Hepatocyte (in vitro differentiated cells): Measurements from ENCODE around the gene ADAM17. TPM values are rescaled to one million over a fixed set of nuclear protein-coding genes. Genes with fewer than 3 reads are reported as not detected.

Experiments used
- DNase-seq: peaks from one replicate; pipeline ENCODE4 v3.0.0-alpha.2; 2016; ENCODE audit warnings: low spot score
- H2AFZ ChIP-seq: fragments of 200-600 bp; sonication (generic); 2 replicates; pipeline ENCODE4 v1.6.0; 2016; ENCODE audit warnings: antibody characterized with exemption, mild to moderate bottlenecking
- H3K27ac ChIP-seq: fragments of 200-600 bp; sonication (generic); 2 replicates; pipeline ENCODE4 v1.5.1; 2016; ENCODE audit warnings: mild to moderate bottlenecking
- H3K27me3 ChIP-seq: fragments of 200-600 bp; sonication (generic); 2 replicates; pipeline ENCODE4 v1.6.1; 2016
- H3K36me3 ChIP-seq: fragments of 200-600 bp; sonication (generic); replicated peaks from 2 replicates; pipeline ENCODE4 v1.5.1; 2016; ENCODE audit warnings: low read depth; ENCODE audit not compliant: insufficient read depth
- H3K4me1 ChIP-seq: fragments of 200-600 bp; sonication (generic); 2 replicates; pipeline ENCODE4 v1.5.1; 2016; ENCODE audit warnings: mild to moderate bottlenecking, moderate library complexity; ENCODE audit not compliant: insufficient read depth
- H3K4me2 ChIP-seq: fragments of 200-600 bp; sonication (generic); 2 replicates; pipeline ENCODE4 v1.6.0; 2016
- H3K4me3 ChIP-seq: fragments of 200-600 bp; sonication (generic); 2 replicates; pipeline ENCODE4 v1.5.1; 2016; ENCODE audit warnings: mild to moderate bottlenecking
- H3K79me2 ChIP-seq: fragments of 200-600 bp; sonication (generic); 2 replicates; pipeline ENCODE4 v1.6.0; 2017; ENCODE audit warnings: mild to moderate bottlenecking
- H3K9me2 ChIP-seq: fragments of 200-600 bp; sonication (generic); replicated peaks from 2 replicates; pipeline ENCODE4 v1.6.0; 2017; ENCODE audit warnings: mild to moderate bottlenecking; ENCODE audit not compliant: insufficient read depth
- H3K9me3 ChIP-seq: fragments of 200-600 bp; sonication (generic); 2 replicates; pipeline ENCODE4 v1.5.1; 2016; ENCODE audit warnings: low read depth, mild to moderate bottlenecking
- H4K20me1 ChIP-seq: fragments of 200-600 bp; sonication (generic); 2 replicates; pipeline ENCODE4 v1.6.0; 2016; ENCODE audit warnings: mild to moderate bottlenecking; ENCODE audit not compliant: insufficient read depth, poor library complexity, severe bottlenecking
- EZH2 ChIP-seq: fragments of 200-600 bp; sonication (generic); IDR thresholded peaks from 2 replicates; pipeline ENCODE4 v1.6.1; 2016; ENCODE audit warnings: antibody characterized with exemption, mild to moderate bottlenecking, borderline replicate concordance
- EZH2phosphoT487 ChIP-seq: fragments of 200-600 bp; sonication (generic); IDR thresholded peaks from one replicate; pipeline ENCODE4 v1.6.1; 2018; ENCODE audit warnings: antibody characterized with exemption, mild to moderate bottlenecking, low read depth, moderate library complexity; ENCODE audit not compliant: unreplicated experiment, severe bottlenecking
- WGBS: methylation state at CpG from one replicate; pipeline ENCODE4 v1.1.6; 2016; ENCODE audit warnings: low lambda C conversion rate; ENCODE audit errors: missing lambda C conversion rate; 5-methylcytosine and 5-hydroxymethylcytosine counted together
- polyA plus RNA-seq: library from polyadenylated mRNA; unstranded; fragments of >200 nt; fragmentation: Nextera tagmentation; extraction: Ambion mirVana; gene quantifications from 2 replicates; pipeline ENCODE4 v1.2.1, GENCODE V29; 2016
- total RNA-seq: library from RNA; depleted of rRNA; stranded (reverse); fragments of >200 nt; gene quantifications from 2 replicates; pipeline ENCODE4 v1.2.3, GENCODE V29; 2014
- TF ChIP-seq, protein P1 (sequence below): fragments of 200-600 bp; sonication (generic); IDR thresholded peaks from 2 replicates; pipeline ENCODE4 v1.5.1; 2016; ENCODE audit warnings: antibody characterized with exemption, mild to moderate bottlenecking; ENCODE audit not compliant: poor library complexity

The ADAM17 gene
- total and polyA plus RNA-seq, 2 experiments from 2014 or later, result 20.5 to 30.2 TPM

GRCh38 chr2:9560628-9561027, 5.0 kb upstream of the ADAM17 start:
- no peak overlapping the region for H3K27ac ChIP-seq
- no peaks in the 10 kb centered on the region for H3K27me3 ChIP-seq
- H3K9me3 ChIP-seq, result no peaks in the 10 kb centered on the region
- H3K4me2 ChIP-seq, result no peak overlapping the region
- no peaks in the 10 kb centered on the region for H3K9me2 ChIP-seq
- 61% methylated on average over 2 of the region's 2 CpGs for WGBS
- H3K4me1 ChIP-seq, result peaks cover under 1% of the 10 kb centered on the region
- H3K36me3 ChIP-seq, result no peaks in the 10 kb centered on the region
- TF ChIP-seq EZH2, result no peak
- TF ChIP-seq, protein P1, sequence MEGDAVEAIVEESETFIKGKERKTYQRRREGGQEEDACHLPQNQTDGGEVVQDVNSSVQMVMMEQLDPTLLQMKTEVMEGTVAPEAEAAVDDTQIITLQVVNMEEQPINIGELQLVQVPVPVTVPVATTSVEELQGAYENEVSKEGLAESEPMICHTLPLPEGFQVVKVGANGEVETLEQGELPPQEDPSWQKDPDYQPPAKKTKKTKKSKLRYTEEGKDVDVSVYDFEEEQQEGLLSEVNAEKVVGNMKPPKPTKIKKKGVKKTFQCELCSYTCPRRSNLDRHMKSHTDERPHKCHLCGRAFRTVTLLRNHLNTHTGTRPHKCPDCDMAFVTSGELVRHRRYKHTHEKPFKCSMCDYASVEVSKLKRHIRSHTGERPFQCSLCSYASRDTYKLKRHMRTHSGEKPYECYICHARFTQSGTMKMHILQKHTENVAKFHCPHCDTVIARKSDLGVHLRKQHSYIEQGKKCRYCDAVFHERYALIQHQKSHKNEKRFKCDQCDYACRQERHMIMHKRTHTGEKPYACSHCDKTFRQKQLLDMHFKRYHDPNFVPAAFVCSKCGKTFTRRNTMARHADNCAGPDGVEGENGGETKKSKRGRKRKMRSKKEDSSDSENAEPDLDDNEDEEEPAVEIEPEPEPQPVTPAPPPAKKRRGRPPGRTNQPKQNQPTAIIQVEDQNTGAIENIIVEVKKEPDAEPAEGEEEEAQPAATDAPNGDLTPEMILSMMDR, result no peak
- no peak for TF ChIP-seq EZH2phosphoT487
- no peak for DNase-seq
- no peaks in the 10 kb centered on the region for H4K20me1 ChIP-seq
- H3K79me2 ChIP-seq, result peaks cover 17% of the 10 kb centered on the region
- H2AFZ ChIP-seq, result no peak overlapping the region
- H3K4me3 ChIP-seq, result no peak overlapping the region

DNA sequence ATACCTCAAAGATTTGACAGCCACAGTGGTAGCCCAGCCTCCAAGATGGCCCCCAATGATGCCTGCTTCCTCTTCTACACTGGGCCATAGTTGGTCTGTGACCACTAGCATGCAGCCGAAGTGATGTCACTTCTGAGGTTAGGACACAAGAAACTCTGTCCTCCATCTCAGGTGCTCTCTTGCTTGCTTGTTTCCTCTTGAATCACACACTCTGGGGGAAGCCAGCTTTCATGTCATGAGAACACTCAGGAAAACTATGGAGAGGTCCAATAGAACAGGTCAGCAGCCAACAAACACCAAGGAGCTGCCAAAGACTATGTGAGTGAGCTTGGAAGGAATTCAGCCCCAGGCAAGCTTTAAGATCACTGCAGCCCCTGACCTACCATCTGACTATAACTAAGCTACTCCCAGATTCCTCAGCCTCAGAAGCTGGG, 3.3 kb upstream of the ADAM17 start:
- DNase-seq, result peak; percentile 23
- H3K79me2 ChIP-seq, result peaks cover 24% of the 10 kb centered on the region
- H3K9me3 ChIP-seq, result no peaks in the 10 kb centered on the region
- no peak overlapping the region for H3K4me3 ChIP-seq
- H3K27ac ChIP-seq, result no peak overlapping the region
- no peak overlapping the region for H3K4me2 ChIP-seq
- 96% methylated on average over 1 of the region's 1 CpG for WGBS
- no peaks in the 10 kb centered on the region for H3K9me2 ChIP-seq
- peaks cover 6% of the 10 kb centered on the region for H3K4me1 ChIP-seq
- H3K36me3 ChIP-seq, result no peaks in the 10 kb centered on the region
- no peaks in the 10 kb centered on the region for H3K27me3 ChIP-seq
- TF ChIP-seq, protein P1, result no peak
- TF ChIP-seq EZH2 (no peak), EZH2phosphoT487 (no peak)
- no peak overlapping the region for H2AFZ ChIP-seq
- H4K20me1 ChIP-seq, result peaks cover 3% of the 10 kb centered on the region

DNA sequence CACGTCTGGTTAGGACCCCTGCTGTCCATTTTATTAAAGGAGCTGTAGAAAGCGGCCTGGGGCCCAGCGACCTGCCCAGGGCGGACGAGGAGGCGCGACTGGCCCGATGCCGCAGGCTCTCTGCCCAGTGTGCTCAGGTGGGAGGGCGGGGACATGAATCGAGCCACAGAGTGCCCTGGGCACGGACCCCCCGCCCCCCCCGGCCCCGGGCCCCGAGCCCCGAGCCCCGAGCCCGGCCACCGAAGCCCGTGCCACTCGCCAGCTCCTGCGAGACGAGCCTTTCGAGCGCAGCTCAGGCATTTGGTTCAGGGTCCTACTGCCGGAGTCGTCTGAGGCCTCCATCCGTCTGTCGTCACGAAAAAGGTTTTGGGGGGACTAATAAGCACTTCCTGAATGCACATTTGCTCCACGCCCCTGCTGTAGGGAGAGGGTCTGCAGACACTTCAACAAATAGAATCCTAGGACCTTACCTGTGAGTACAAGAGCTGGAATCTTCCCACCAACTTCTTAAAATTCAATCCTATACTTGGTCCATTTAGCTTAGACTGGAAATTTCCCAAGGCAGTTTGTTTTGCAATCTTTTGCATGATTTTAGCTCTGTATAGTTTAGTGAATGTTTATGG, 602 bp upstream of the ADAM17 start:
- Histone ChIP-seq H3K27ac (peak overlapping the region; percentile 100), H3K9me2 (no peaks in the 10 kb centered on the region), H3K4me1 (peaks cover 11% of the 10 kb centered on the region), H3K27me3 (no peaks in the 10 kb centered on the region), H3K79me2 (peaks cover 51% of the 10 kb centered on the region), H2AFZ (peak overlapping the region; percentile 75), H3K4me3 (peak overlapping the region; percentile 87), H3K9me3 (no peaks in the 10 kb centered on the region), H3K36me3 (no peaks in the 10 kb centered on the region), H4K20me1 (peaks cover 23% of the 10 kb centered on the region), H3K4me2 (peak overlapping the region; percentile 86)
- 0% methylated on average over 13 of the region's 32 CpGs for WGBS
- DNase-seq, result no peak
- TF ChIP-seq EZH2 (no peak), EZH2phosphoT487 (no peak)
- TF ChIP-seq, protein P1, result no peak
